GM21576 (cell line): ENCODE results near the gene SCAP.
"Not testable (repeated sequence)": the region's sequence is repeated elsewhere in the genome, so short reads cannot be mapped to it uniquely, and the experiment has no call there.

ENCODE experiments used
- ATAC-seq: cut with Tn5 transposase; IDR thresholded peaks from one replicate; pipeline ENCODE4 v1.9.1; 2021; ENCODE audit warnings: mild to moderate bottlenecking, moderate library complexity; ENCODE audit not compliant: unreplicated experiment

Gene SCAP

DNA sequence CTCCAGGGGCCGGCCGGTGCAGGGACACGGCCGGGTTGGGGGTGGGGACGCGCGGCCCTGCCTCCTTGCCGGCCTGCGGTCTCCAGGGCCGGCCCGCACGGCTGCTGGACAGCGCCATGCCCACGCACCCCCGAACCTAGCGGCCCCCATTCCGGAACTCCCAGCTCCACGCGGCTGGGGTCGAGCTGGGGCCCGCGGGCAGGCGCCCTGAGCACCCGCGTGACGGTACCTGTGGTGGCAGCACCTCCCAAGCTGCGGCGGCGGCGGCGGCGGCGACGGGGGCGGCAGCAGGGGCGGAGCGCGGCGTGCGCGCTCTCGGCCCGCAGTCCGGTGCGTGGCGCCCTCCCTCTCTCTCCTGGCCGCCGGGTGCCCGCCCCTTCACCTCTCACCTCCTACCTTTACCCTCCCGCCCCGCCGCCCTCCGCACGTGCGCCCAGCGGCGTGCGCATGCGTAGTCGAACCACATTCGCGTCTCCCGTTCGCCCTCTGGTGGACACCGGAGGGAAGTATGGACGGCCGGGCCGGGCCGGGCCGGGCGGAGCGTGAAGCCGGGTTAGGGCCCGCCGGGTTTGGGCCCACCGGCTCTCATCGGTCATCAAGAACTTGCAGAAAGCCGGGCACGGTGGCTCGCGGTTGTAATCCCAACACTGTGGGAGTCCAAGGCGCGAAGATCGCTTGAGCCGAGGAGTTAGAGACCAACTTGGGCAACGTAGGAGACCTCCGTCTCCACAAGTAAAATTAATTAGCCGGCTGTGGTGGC lies at the start of gene SCAP:
Gene SCAP (minus strand): TSS at position 372 of the 760 bp plus-strand sequence. CDS start 32,948 bp downstream, outside the sequence.
- ATAC-seq, result peak; percentile 91

DNA sequence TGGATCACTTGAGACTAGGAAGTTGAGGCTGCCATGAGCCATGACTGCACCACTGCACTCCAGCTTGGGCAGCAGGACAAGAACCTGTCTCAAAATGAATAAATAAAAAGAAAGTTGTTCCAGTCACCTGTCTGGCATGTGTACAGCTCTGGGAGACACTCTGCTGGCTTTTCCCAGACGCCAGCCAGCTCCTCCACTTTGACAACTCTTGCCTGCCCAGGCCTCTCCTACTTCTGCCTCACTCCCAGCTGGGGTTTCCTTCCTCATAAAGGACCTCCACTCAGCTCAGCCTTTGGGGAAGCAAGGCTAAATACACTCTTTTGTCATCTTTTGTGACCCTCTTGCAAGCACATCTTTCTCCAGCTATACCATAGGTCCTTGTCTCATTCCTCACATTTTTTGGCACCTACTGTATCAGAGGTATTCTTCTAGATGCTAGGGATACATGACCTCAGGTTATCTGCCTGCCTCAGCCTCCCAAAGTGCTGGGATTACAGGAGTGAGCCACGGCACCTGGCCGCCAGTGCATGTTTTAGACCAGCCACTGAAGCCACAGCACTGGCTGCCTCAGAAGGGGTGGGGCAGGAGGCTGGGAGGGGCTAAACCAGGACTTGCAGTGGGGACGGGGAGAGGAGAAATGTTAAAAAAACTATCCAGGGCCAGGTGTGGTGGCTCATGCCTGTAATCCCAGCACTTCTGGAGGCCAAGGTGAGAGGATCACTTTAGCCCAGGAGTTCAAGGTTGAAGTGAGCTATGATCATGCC lies 47.8 kb upstream of the SCAP start:
- no peak for ATAC-seq

DNA sequence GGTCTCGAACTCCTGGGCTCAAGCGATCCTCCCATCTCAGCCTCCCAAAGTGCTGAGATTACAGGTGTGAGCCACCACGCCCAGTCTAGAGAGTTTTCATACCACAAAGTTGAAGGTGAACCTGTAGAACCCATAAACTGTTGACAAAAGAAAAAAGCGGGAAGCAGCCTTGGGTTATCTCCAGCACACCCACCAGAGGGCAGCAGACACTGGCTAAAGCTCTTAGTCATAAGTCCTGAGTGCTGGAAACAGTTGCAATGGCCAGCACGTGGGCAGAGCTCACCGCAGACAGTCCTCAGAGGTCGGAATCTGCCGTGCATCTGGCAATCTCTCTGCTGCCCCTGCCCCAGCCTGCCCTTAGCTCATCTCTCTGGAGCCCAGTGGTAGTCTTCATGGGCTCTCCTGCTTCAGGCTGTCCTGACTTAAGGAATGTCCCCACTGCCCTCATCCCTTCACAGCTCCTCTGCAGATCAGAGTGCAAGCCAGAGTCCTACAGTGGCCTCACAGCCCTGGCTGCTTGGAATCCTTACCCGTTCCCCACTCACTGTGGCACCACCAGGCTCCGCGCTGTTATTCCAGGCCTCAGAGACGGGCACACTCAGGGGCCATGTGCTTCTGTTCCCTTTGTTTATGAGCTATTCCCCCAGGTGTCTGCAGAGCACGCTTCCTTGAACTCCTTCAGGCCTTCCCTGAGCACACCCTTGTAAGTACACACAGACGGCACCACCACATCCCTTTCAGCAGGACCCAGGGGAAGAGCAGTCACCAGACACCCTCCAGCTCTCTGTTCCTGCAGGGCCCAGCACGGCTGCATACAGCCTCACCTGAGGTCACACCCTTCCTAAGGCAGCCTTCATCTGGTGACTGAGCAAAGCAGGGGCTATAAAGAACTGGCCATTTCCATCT lies 46.6 kb upstream of the SCAP start:
- peak; percentile 59 for ATAC-seq

- ATAC-seq, result no peak
Measured at GRCh38 chr3:47520756-47521155, 45.0 kb upstream of the SCAP start.

DNA sequence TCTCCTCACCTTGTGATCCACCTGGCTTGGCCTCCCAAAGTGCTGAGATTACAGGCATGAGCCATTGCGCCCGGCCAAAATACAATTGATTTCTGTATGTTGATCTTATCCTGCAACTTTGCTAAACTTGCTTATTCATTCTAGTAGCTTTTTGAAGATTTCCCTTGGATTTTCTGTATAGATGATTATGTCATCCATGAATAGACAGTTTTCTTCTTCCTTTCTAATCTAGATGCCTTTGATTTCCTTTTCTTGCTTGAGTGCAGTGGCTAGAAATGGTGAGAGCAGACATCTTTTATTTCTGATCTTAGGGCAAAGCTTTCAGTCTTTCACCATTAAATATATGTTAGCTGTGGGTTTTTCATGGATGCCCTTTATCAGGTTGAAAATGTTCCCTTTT lies 42.2 kb upstream of the SCAP start:
- ATAC-seq, result no peak

GRCh38 chr3:47515864-47516319 lies 40.2 kb upstream of the SCAP start:
- no peak for ATAC-seq

- ATAC-seq, result no peak
Measured at GRCh38 chr3:47515100-47515499, 39.4 kb upstream of the SCAP start.

DNA sequence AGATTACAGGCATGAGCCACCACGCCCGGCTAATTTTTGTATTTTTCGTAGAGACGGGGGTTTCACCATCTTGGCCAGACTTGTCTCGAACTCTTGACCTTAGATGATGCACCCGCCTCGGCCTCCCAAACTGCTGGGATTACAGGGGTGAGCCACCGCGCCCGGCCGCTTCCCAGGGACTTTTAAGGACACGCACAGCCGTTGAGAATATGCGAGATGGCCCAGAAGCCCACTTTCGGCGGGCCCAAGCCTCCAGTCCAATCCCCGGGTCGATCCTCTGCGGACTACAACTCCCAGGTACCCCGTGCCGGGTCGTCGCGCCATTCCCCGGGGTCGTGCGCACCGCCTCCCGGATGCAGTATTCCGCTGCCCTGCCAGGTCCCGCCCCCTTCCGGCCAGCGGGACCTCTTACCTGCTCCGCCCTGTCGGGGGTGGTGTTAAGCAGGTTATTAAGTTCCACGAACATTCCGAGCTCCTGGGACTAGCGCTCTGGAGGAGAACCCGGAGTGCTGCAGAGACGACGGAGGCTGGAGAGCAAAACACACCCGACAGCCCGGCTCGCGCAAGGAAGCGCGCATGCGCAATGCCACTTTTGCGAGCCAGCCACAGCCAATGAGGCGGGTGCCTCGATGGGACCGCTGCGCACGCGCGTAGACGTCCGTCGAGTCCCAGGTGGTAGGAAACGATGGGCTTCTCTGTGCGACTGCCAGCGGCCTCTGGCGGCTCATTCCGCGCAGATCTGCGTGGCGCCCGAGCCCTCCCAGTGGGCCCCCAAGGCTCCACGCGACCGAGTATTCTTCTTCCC lies 37.6 kb upstream of the SCAP start, which contains the start of gene ELP6:
Gene ELP6 (minus strand): TSS at position 588 of the 805 bp plus-strand sequence. CDS start 122 bp downstream, at position 466.
- peak; percentile 92 for ATAC-seq

GRCh38 chr3:47512416-47513124 lies 36.8 kb upstream of the SCAP start:
- no peak for ATAC-seq

GRCh38 chr3:47505267-47505666 lies 29.5 kb upstream of the SCAP start:
- ATAC-seq, result not testable (repeated sequence)

DNA sequence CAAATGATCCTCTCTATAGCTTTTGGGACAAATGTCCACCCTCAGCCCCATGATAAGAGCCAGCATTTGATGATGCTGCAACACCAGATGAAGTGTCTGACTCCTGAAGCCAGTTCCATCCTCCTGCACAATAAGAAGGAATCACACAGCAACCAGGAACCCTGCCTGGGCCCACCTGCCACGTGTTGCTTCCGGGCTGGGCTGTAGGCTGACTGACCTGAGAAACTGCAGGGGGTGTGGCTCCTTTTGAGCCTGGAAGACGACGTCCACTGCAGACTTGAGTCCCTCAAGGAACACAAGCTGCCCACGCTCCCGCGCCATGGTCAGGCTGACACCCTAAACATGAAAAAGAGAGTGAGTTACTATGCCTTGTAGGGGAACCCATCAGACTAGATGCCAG lies 28.4 kb upstream of the SCAP start:
- ATAC-seq, result no peak

DNA sequence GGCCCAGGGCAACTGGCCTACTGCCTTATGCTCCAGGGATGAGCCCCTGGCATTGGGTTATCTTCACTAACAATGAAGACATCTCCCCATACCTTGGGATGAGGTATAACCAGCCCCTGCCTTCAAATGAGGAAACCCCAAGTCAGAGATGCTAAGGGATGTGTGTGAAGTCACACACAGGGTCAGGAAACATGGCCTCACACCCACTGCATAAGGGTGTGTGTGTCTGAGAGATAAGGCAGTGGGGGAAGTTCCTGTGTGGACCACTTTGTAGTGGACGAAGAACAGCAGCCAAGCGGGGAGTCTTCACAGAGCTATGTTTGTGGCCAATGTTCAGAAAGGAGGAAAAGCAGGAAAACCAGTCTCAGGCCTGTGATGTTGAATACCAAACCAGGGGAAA lies 27.3 kb upstream of the SCAP start:
- no peak for ATAC-seq

- no peak for ATAC-seq
Measured at GRCh38 chr3:47496892-47497291, 21.2 kb upstream of the SCAP start.

DNA sequence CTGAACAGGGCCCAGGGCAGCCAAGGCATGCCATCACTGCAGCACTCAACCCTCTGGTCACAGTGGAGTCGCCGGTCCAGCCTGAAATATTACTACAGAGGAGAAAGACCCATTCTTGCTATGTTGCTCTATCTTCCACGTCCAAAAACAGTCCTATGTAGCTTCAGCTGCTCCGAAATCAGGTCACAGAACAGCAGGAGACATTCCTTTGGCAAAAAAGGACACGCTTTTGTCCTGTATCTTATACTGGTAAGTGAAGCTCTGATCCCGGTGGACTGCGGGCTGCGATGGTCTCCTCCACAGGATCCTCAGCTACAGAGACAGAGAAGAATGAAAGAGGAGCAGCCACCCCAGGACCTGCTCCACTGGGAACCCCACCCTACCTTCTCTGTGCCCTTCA lies 20.1 kb upstream of the SCAP start:
- ATAC-seq, result no peak

GRCh38 chr3:47495111-47495510 lies 19.4 kb upstream of the SCAP start:
- no peak for ATAC-seq

DNA sequence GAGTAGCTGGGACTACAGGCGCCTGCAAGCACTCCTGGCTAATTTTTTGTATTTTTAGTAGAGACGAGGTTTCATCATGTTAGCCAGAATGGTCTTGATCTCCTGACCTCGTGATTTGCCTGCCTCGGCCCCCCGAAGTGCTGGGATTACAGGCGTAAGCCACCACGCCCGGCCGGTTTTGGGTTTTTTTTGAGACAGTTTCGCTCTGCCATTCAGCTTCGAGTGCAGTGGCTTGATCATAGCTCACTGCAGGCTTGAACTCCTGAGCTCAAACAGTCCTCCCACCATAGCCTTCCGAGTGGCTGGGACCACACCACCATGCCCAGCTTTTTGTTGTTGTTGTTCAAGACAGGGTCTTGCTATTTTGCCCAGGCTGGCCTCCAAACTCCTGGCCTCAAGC lies 16.0 kb upstream of the SCAP start:
- no peak for ATAC-seq

- no peak for ATAC-seq
Measured at GRCh38 chr3:47491186-47491585, 15.4 kb upstream of the SCAP start.

- ATAC-seq, result no peak
Measured at GRCh38 chr3:47487265-47487664, 11.5 kb upstream of the SCAP start.

DNA sequence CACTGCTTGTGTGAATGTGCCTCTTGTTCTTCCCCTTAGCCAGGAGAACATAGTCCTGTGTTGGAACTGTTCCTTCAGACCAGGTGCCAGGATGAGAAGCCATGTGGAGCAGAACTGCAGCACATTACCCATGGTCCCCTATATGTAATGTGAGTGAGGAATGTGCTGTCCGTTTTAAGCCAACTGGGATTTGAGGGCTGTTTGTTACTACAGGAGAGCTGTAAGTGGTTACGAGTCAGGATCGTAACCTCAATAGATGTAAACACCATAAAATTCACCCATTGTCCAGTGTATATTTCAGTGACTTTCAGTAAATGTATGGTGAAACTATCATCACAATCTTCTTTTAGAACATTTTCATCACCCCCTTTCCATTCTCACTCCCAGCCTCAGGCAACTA lies 10.1 kb upstream of the SCAP start:
- ATAC-seq, result no peak

DNA sequence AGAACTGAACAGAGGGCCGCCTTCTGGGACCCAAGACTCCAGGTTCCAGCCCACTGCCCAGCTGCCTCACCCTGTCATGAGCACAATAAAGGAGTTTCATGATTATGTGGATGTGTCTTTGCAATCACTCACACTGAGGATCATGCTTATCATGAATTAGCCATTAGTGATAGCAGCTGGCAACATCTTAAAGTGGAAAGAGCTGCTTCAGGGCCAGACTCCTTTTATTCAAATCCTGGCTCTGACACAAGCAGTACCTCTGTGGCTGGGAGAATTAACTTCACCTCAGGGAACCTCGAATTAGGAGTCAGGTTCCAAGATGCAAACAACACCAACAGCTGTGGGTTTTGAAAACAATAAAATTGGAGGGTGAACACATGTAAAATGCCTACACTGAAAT lies 6.6 kb upstream of the SCAP start:
- ATAC-seq, result no peak
